ENCODE data around the gene TRIOBP. TPM values are rescaled to one million over a fixed set of nuclear protein-coding genes. Genes with fewer than 3 reads are reported as not detected.
A peak's percentile ranks its signal among the peaks of the same experiment; 100 is the strongest.

Gene TRIOBP
- total and polyA plus RNA-seq, 2 of the 13 experiments (the other 11 are each of a cell fraction or from before 2014, with no cell fraction given), result 6.1 to 15.4 TPM

DNA sequence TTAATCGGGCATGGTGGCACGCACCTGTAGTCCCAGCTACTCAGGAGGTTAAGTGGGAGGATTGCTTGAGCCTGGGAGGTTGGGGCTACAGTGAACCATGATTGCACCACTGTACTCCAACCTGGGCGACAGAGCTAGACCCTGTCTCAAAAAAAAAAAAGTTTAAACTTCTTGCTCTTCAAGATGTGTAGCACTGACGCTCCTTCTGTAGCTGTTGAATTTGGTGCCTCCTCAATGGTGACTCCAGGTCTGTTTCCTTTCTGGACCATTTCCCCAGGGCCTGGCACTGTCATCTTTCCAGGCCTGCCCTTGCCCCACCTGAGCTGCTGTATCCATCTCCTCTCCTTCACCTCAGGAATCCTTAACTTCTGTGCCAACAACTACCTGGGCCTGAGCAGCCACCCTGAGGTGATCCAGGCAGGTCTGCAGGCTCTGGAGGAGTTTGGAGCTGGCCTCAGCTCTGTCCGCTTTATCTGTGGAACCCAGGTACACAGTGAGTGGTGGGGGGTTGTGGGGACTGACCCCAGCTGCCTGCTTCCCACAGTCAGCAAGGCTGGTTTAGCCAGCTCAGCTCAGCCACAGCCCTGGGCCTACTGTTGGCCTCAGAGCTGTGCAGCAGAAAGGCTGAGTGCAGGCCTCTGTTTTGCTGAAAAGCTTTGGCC, 113.0 kb downstream of the TRIOBP start:
- FAIRE-seq (no peak), ATAC-seq (no peak; the same call in 2 of the 3 replicates), DNase-seq (ENCODE audit: low spot score) (no peak)
- in situ Hi-C loops (cut with HindIII; ENCODE audit: extremely low pct_ligation_motif_present, low pct_unique_long_range_greater_than_20kb) (loop anchor here (10.0 kb wide), 1 partner anchor 125 kb away; no protein-coding TSS in a partner anchor), intact Hi-C loops (cut with micrococcal nuclease; ENCODE audit: unreplicated experiment) (loop anchor here (10.0 kb wide), 1 partner anchor 155 kb away; the partner anchor contains the start of gene PDXP)
- H3K27me3 ChIP-seq (ENCODE audit: control insufficient read depth in 1 of 2, insufficient read depth in 2 of 2, low read length in 2 of 2), result no peaks in the 10 kb centered on the region; a peak in 1 of 5 replicates
- peaks cover 21% of the 10 kb centered on the region for H3K4me1 ChIP-seq (ENCODE audit: insufficient read depth, low read length)
- peaks cover 42% of the 10 kb centered on the region; the same call in 1 of the 2 replicates for H4K20me1 ChIP-seq (ENCODE audit: insufficient read depth, low read length)
- H3K4me3 ChIP-seq (replicated peaks in 1 of 3; ENCODE audit: insufficient read depth in 1 of 3, low read depth in 2 of 3, low read length in 3 of 3), result no peak overlapping the region
- peaks cover 25% of the 10 kb centered on the region for H3K79me2 ChIP-seq (ENCODE audit: insufficient read depth, low read length)
- H3K9ac ChIP-seq (ENCODE audit: insufficient read depth, low read depth, low read length), result no peak overlapping the region
- no peak overlapping the region for H2AFZ ChIP-seq (ENCODE audit: low read length)
- H3K4me2 ChIP-seq (ENCODE audit: low read depth, low read length), result 0 out of 2 replicates have a peak overlapping the region, but pooled peaks have one; percentile 24
- H3K36me3 ChIP-seq (replicated peaks in 1 of 2; ENCODE audit: control insufficient read depth in 1 of 2, insufficient read depth in 2 of 2, low read length in 2 of 2), result peaks cover 3 to 4% of the 10 kb centered on the region in 2 experiments; a peak in 4 of 5 replicates
- BruUV-seq (replicated peaks), result no TSS peak
- POLR2A ChIA-PET, result interaction anchor here (0.7 to 8.6 kb wide), 13 partner anchors 8 to 176 kb away, joined by 3 to 127 read pairs (median 5); partner anchors contain the start of genes ANKRD54, C22orf23 and POLR2F
- CTCF ChIA-PET (ENCODE audit: low intra/inter-chr PET ratio, low total read pairs), result no interaction called here
- peak overlapping the region; percentile 36 for H3K27ac ChIP-seq (ENCODE audit: extremely low read length, insufficient read depth, low read length)
- 81% methylated on average over 5 of the region's 5 CpGs for WGBS (ENCODE audit: low lambda C conversion rate)
- no peaks in the 10 kb centered on the region for H3K9me3 ChIP-seq (ENCODE audit: low read length)
- TF ChIP-seq TOE1 (CRISPR knock-in tag; IDR thresholded peaks at IDR 0.05) (no peak), ZNF83 (CRISPR knock-in tag; IDR thresholded peaks at IDR 0.05; ENCODE audit: borderline replicate concordance) (no peak), ZNF326 (CRISPR knock-in tag; IDR thresholded peaks at IDR 0.05; ENCODE audit: borderline replicate concordance) (peak; percentile 70; the same call in 1 of the 2 replicates), ZNF331 (CRISPR knock-in tag; IDR thresholded peaks at IDR 0.05) (no peak), PHF5A (CRISPR knock-in tag; IDR thresholded peaks at IDR 0.05; ENCODE audit: low read depth, unreplicated experiment) (no peak), ZNF510 (CRISPR knock-in tag; IDR thresholded peaks at IDR 0.05; ENCODE audit: low read depth) (no peak), NR1H2 (CRISPR knock-in tag; IDR thresholded peaks at IDR 0.05; ENCODE audit: borderline replicate concordance, low read depth) (no peak), TBP (CRISPR knock-in tag; IDR thresholded peaks at IDR 0.05) (no peak), MEIS2 (CRISPR knock-in tag; IDR thresholded peaks at IDR 0.05) (no peak), ZSCAN21 (CRISPR knock-in tag; IDR thresholded peaks at IDR 0.05; ENCODE audit: borderline replicate concordance) (no peak), ZSCAN9 (CRISPR knock-in tag; IDR thresholded peaks at IDR 0.05; ENCODE audit: borderline replicate concordance) (no peak), ONECUT2 (CRISPR knock-in tag; IDR thresholded peaks at IDR 0.05) (no peak), MBNL3 (CRISPR knock-in tag; conservative IDR thresholded peaks at IDR 0.05) (no peak), NFKB2 (CRISPR knock-in tag; IDR thresholded peaks at IDR 0.05; ENCODE audit: borderline replicate concordance) (no peak), ZC3H4 (CRISPR knock-in tag; IDR thresholded peaks at IDR 0.05; ENCODE audit: borderline replicate concordance) (peak; percentile 66; the same call in 1 of the 2 replicates), ZNF605 (CRISPR knock-in tag; IDR thresholded peaks at IDR 0.05) (no peak), HDAC1 (CRISPR knock-in tag; IDR thresholded peaks at IDR 0.05) (no peak), POLR2A (IDR thresholded peaks at IDR 0.05; ENCODE audit: insufficient read depth in 1 of 2, low read depth in 2 of 2, low read length in 2 of 2) (peak; percentile 9 to 54; a peak in 2 of 4 replicates)
- TF ChIP-seq, protein P1, sequence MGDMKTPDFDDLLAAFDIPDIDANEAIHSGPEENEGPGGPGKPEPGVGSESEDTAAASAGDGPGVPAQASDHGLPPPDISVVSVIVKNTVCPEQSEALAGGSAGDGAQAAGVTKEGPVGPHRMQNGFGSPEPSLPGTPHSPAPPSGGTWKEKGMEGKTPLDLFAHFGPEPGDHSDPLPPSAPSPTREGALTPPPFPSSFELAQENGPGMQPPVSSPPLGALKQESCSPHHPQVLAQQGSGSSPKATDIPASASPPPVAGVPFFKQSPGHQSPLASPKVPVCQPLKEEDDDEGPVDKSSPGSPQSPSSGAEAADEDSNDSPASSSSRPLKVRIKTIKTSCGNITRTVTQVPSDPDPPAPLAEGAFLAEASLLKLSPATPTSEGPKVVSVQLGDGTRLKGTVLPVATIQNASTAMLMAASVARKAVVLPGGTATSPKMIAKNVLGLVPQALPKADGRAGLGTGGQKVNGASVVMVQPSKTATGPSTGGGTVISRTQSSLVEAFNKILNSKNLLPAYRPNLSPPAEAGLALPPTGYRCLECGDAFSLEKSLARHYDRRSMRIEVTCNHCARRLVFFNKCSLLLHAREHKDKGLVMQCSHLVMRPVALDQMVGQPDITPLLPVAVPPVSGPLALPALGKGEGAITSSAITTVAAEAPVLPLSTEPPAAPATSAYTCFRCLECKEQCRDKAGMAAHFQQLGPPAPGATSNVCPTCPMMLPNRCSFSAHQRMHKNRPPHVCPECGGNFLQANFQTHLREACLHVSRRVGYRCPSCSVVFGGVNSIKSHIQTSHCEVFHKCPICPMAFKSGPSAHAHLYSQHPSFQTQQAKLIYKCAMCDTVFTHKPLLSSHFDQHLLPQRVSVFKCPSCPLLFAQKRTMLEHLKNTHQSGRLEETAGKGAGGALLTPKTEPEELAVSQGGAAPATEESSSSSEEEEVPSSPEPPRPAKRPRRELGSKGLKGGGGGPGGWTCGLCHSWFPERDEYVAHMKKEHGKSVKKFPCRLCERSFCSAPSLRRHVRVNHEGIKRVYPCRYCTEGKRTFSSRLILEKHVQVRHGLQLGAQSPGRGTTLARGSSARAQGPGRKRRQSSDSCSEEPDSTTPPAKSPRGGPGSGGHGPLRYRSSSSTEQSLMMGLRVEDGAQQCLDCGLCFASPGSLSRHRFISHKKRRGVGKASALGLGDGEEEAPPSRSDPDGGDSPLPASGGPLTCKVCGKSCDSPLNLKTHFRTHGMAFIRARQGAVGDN (CRISPR knock-in tag; IDR thresholded peaks at IDR 0.05), result peak; percentile 22; the same call in 1 of the 2 replicates
- TF ChIP-seq, protein P2, sequence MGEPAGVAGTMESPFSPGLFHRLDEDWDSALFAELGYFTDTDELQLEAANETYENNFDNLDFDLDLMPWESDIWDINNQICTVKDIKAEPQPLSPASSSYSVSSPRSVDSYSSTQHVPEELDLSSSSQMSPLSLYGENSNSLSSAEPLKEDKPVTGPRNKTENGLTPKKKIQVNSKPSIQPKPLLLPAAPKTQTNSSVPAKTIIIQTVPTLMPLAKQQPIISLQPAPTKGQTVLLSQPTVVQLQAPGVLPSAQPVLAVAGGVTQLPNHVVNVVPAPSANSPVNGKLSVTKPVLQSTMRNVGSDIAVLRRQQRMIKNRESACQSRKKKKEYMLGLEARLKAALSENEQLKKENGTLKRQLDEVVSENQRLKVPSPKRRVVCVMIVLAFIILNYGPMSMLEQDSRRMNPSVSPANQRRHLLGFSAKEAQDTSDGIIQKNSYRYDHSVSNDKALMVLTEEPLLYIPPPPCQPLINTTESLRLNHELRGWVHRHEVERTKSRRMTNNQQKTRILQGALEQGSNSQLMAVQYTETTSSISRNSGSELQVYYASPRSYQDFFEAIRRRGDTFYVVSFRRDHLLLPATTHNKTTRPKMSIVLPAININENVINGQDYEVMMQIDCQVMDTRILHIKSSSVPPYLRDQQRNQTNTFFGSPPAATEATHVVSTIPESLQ (CRISPR knock-in tag; conservative IDR thresholded peaks at IDR 0.05), result no peak
